B cell (primary cell): Measurements from ENCODE around the gene MED25.

Source experiments
- CTCF ChIP-seq: fragments of 200-600 bp; IDR thresholded peaks from one replicate; pipeline ENCODE4 v1.8.0; 2022; ENCODE audit warnings: antibody characterized with exemption, mild to moderate bottlenecking
- EZH2 ChIP-seq: IDR thresholded peaks from 2 replicates; pipeline ENCODE4 v1.6.1; 2012; ENCODE audit warnings: borderline replicate concordance, low read depth, mild to moderate bottlenecking, moderate library complexity, low read length; ENCODE audit not compliant: insufficient read depth, poor library complexity, severe bottlenecking

DNA sequence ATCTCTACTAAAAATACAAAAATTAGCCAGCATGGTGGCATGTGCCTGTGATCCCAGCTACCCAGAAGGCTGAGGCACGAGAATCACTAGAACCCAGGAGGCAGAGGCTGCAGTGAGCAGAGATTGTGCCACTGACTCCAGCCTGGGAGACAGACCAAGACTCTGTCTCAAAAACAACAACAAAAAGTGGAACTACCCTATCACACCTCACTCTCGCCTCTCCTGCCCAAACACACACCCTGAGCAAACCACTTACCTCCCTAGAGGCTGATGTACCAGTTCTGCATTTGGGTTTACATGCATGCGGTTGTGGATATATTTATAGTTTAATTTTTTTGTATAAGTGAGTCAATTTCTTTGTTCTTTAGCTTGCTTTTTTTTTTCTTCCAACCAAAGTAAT lies 25.2 kb downstream of the MED25 start:
- TF ChIP-seq CTCF (no peak), EZH2 (no peak)
